ENCODE measurements around the gene ENOPH1. TPM values are rescaled to one million over a fixed set of nuclear protein-coding genes. Genes with fewer than 3 reads are reported as not detected.

ENOPH1 gene
- polyA plus RNA-seq, 1 donor from 2014 or later, result 159 TPM

- Histone ChIP-seq H3K27ac (ENCODE audit: low read length) (no peak overlapping the region), H3K9me3 (ENCODE audit: low read length) (no peaks in the 10 kb centered on the region), H3K4me3 (ENCODE audit: low read length) (no peak overlapping the region), H3K9ac (ENCODE audit: low read length) (no peak overlapping the region), H3K4me2 (ENCODE audit: low read length) (peak overlapping the region; percentile 2), H3F3A (ENCODE audit: insufficient read depth, low read length, poor library complexity, severe bottlenecking) (peaks cover 6% of the 10 kb centered on the region), H3K79me2 (replicated peaks; ENCODE audit: insufficient read depth, low read length) (no peaks in the 10 kb centered on the region), H3K27me3 (ENCODE audit: insufficient read depth, low read depth, low read length) (no peaks in the 10 kb centered on the region), H3K36me3 (ENCODE audit: insufficient read depth, low read length) (no peaks in the 10 kb centered on the region), H2AFZ (ENCODE audit: low read depth, low read length) (no peak overlapping the region), H4K20me1 (ENCODE audit: insufficient read depth) (no peaks in the 10 kb centered on the region), H3K9me2 (ENCODE audit: insufficient read depth, low read length) (no peaks in the 10 kb centered on the region)
- TF ChIP-seq POLR2AphosphoS5 (IDR thresholded peaks at IDR 0.05) (peak; percentile 22), EZH2 (IDR thresholded peaks at IDR 0.05; ENCODE audit: borderline replicate concordance, insufficient read depth, low read length, poor library complexity, severe bottlenecking) (no peak), RAD21 (conservative IDR thresholded peaks at IDR 0.05) (no peak), TAF1 (IDR thresholded peaks at IDR 0.05; ENCODE audit: low read depth) (no peak), CTCF (IDR thresholded peaks at IDR 0.05; ENCODE audit: poor library complexity, severe bottlenecking) (peak; percentile 18), MXI1 (conservative IDR thresholded peaks at IDR 0.05; ENCODE audit: poor library complexity, severe bottlenecking) (no peak), SMC3 (conservative IDR thresholded peaks at IDR 0.05; ENCODE audit: poor library complexity) (no peak), EP300 (conservative IDR thresholded peaks at IDR 0.05; ENCODE audit: poor library complexity, severe bottlenecking) (no peak)
- TF ChIP-seq, protein P1, sequence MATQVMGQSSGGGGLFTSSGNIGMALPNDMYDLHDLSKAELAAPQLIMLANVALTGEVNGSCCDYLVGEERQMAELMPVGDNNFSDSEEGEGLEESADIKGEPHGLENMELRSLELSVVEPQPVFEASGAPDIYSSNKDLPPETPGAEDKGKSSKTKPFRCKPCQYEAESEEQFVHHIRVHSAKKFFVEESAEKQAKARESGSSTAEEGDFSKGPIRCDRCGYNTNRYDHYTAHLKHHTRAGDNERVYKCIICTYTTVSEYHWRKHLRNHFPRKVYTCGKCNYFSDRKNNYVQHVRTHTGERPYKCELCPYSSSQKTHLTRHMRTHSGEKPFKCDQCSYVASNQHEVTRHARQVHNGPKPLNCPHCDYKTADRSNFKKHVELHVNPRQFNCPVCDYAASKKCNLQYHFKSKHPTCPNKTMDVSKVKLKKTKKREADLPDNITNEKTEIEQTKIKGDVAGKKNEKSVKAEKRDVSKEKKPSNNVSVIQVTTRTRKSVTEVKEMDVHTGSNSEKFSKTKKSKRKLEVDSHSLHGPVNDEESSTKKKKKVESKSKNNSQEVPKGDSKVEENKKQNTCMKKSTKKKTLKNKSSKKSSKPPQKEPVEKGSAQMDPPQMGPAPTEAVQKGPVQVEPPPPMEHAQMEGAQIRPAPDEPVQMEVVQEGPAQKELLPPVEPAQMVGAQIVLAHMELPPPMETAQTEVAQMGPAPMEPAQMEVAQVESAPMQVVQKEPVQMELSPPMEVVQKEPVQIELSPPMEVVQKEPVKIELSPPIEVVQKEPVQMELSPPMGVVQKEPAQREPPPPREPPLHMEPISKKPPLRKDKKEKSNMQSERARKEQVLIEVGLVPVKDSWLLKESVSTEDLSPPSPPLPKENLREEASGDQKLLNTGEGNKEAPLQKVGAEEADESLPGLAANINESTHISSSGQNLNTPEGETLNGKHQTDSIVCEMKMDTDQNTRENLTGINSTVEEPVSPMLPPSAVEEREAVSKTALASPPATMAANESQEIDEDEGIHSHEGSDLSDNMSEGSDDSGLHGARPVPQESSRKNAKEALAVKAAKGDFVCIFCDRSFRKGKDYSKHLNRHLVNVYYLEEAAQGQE (IDR thresholded peaks at IDR 0.05; ENCODE audit: borderline replicate concordance), result no peak
These were observed 70.2 kb downstream of the ENOPH1 start for GRCh38 chr4:82500435-82501153.

- H3K79me2 ChIP-seq (replicated peaks; ENCODE audit: insufficient read depth, low read length), result no peaks in the 10 kb centered on the region
- H3K9ac ChIP-seq (ENCODE audit: low read length), result no peak overlapping the region
- TF ChIP-seq, protein P1 (IDR thresholded peaks at IDR 0.05; ENCODE audit: borderline replicate concordance), result no peak
- TF ChIP-seq RAD21 (conservative IDR thresholded peaks at IDR 0.05) (no peak), MXI1 (conservative IDR thresholded peaks at IDR 0.05; ENCODE audit: poor library complexity, severe bottlenecking) (no peak), TAF1 (IDR thresholded peaks at IDR 0.05; ENCODE audit: low read depth) (no peak), EZH2 (IDR thresholded peaks at IDR 0.05; ENCODE audit: borderline replicate concordance, insufficient read depth, low read length, poor library complexity, severe bottlenecking) (no peak), CTCF (IDR thresholded peaks at IDR 0.05; ENCODE audit: poor library complexity, severe bottlenecking) (no peak), EP300 (conservative IDR thresholded peaks at IDR 0.05; ENCODE audit: poor library complexity, severe bottlenecking) (no peak), SMC3 (conservative IDR thresholded peaks at IDR 0.05; ENCODE audit: poor library complexity) (no peak), POLR2AphosphoS5 (IDR thresholded peaks at IDR 0.05) (no peak)
- H4K20me1 ChIP-seq (ENCODE audit: insufficient read depth), result no peaks in the 10 kb centered on the region
- no peak overlapping the region for H3K27ac ChIP-seq (ENCODE audit: low read length)
- H3K36me3 ChIP-seq (ENCODE audit: insufficient read depth, low read length), result no peaks in the 10 kb centered on the region
- no peak overlapping the region for H3K4me2 ChIP-seq (ENCODE audit: low read length)
- no peaks in the 10 kb centered on the region for H3K9me3 ChIP-seq (ENCODE audit: low read length)
- H3K27me3 ChIP-seq (ENCODE audit: insufficient read depth, low read depth, low read length), result no peaks in the 10 kb centered on the region
- H3K4me3 ChIP-seq (ENCODE audit: low read length), result no peak overlapping the region
- no peaks in the 10 kb centered on the region for H3K9me2 ChIP-seq (ENCODE audit: insufficient read depth, low read length)
- no peak overlapping the region for H2AFZ ChIP-seq (ENCODE audit: low read depth, low read length)
- peaks cover 6% of the 10 kb centered on the region for H3F3A ChIP-seq (ENCODE audit: insufficient read depth, low read length, poor library complexity, severe bottlenecking)
These were observed 70.7 kb downstream of the ENOPH1 start for GRCh38 chr4:82501154-82501442.
